ENCODE results near the gene UGDH.

The UGDH gene

DNA sequence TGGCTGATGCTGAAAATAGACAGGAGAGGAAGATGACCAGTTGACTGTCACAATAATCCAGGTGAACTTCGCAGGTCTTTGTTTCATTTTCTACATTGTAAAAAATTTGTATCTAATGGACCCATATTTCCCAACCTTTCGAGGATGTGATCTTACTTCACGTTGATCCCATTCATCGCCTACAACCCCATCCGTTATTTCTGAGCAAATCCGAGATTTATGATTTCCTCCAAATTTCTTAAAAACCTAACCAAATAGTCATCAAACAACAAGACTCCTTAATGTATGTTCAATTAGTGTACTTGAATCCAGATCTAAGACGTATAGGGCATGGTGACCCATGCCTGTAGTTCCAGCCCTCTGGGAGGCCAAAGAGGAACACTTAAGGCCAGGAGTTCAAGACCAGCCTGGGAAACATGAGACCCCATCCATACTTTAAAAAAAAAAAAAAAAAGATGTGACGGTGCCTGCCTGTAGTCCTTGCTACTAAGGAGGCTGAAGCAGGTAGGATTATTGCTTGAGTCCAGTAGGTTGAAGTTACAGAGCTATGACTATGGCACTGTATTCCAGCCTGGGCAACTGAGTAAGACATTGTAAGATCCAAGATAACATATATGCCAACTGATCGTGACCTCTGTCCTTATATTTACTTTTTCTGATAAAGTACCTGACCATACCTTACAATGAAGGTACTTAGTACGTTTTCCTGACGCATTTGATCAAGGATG, 74.2 kb downstream of the UGDH start:
- TF ChIP-seq ISL1 (CRISPR knock-in tag; IDR thresholded peaks at IDR 0.05): no peak
- no peak for TF ChIP-seq ZFP3 (CRISPR knock-in tag; IDR thresholded peaks at IDR 0.05)
- no peak for TF ChIP-seq ESRRG (CRISPR knock-in tag; IDR thresholded peaks at IDR 0.05)

DNA sequence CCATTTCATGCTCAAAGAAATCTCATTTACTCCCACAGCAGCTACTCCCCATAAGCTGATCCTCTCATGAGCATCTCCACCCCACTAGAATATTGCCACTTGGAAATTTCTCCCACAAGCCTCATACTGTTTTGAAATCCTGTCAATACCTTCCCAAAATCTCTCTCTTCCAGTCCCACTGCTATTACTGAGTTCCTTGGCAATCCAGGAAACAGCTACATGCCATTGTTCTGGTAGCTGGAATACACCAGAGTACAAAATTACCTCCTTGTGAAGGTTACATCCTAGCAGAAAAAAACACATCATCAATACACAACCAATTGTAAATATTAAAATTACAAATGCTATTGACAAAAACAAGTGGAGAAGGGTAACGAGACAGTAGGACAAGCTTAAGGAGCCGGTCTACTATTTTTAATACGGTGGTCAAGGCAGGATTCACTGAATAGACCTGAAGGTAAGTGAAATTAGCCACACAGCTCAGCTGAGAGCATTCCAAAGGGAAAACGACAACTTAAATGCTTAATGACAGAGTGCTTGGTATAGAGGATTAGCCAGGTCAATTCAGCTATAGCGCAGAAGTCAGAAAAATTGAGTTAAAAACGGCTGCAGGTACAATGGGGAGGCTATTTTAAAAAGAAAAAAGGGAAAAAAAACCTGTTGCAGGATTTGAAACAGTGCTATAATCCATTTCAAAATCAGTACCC, 74.9 kb downstream of the UGDH start:
- ATAC-seq: no peak
- TF ChIP-seq ESRRG (CRISPR knock-in tag; IDR thresholded peaks at IDR 0.05) (no peak), ZFP30 (CRISPR knock-in tag; IDR thresholded peaks at IDR 0.05) (no peak), ZFP3 (CRISPR knock-in tag; IDR thresholded peaks at IDR 0.05) (no peak), ZNF565 (CRISPR knock-in tag; conservative IDR thresholded peaks at IDR 0.05; ENCODE audit: low read depth) (no peak)
- TF ChIP-seq, protein P1, sequence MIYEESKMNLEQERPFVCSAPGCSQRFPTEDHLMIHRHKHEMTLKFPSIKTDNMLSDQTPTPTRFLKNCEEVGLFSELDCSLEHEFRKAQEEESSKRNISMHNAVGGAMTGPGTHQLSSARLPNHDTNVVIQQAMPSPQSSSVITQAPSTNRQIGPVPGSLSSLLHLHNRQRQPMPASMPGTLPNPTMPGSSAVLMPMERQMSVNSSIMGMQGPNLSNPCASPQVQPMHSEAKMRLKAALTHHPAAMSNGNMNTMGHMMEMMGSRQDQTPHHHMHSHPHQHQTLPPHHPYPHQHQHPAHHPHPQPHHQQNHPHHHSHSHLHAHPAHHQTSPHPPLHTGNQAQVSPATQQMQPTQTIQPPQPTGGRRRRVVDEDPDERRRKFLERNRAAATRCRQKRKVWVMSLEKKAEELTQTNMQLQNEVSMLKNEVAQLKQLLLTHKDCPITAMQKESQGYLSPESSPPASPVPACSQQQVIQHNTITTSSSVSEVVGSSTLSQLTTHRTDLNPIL (CRISPR knock-in tag; IDR thresholded peaks at IDR 0.05; ENCODE audit: low read depth): no peak

More for the DNA sequence above, 74.2 kb downstream of the UGDH start:
- no peak for ATAC-seq

DNA sequence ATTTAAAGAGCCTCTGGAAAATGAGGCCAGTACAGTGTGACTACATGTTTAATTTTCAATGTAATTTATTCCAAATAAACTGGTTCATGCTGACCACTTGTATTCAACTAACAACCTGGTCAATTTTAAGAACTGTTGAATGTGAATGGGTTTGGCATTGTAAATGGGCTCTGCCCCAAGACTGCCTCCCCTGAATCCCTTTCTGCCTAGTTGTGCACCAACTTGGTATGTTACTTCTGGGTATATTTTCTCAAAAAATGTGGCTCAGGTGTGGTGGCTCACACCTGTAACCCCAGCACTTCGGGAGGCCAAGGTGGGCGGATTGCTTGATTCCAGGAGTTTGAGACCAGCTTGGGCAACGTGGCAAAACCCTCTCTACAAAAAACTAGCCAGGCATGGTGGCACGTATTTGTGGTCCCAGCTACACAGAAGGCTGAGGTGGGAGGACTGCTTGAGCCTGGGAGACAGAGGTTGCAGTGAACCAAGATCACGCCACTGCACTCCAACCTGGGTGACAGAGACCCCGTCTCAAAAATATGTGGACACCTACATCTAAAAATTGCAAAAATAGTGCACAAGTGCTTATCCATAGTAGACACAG, 75.7 kb downstream of the UGDH start:
- ATAC-seq: peak; percentile 12; the same call in 2 of the 3 replicates
- TF ChIP-seq ARNTL (CRISPR knock-in tag; IDR thresholded peaks at IDR 0.05; ENCODE audit: borderline replicate concordance, low read depth): no peak
- TF ChIP-seq ZFP30 (CRISPR knock-in tag; IDR thresholded peaks at IDR 0.05): no peak
- no peak for TF ChIP-seq ESRRG (CRISPR knock-in tag; IDR thresholded peaks at IDR 0.05)
- no peak for TF ChIP-seq CSDC2 (CRISPR knock-in tag; IDR thresholded peaks at IDR 0.05)
- no peak for TF ChIP-seq BACH2 (CRISPR knock-in tag; IDR thresholded peaks at IDR 0.05; ENCODE audit: borderline replicate concordance)
- TF ChIP-seq, protein P2, sequence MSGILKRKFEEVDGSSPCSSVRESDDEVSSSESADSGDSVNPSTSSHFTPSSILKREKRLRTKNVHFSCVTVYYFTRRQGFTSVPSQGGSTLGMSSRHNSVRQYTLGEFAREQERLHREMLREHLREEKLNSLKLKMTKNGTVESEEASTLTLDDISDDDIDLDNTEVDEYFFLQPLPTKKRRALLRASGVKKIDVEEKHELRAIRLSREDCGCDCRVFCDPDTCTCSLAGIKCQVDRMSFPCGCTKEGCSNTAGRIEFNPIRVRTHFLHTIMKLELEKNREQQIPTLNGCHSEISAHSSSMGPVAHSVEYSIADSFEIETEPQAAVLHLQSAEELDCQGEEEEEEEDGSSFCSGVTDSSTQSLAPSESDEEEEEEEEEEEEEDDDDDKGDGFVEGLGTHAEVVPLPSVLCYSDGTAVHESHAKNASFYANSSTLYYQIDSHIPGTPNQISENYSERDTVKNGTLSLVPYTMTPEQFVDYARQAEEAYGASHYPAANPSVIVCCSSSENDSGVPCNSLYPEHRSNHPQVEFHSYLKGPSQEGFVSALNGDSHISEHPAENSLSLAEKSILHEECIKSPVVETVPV (CRISPR knock-in tag; IDR thresholded peaks at IDR 0.05): no peak
- TF ChIP-seq TCF4 (CRISPR knock-in tag; IDR thresholded peaks at IDR 0.05; ENCODE audit: borderline replicate concordance): no peak

DNA sequence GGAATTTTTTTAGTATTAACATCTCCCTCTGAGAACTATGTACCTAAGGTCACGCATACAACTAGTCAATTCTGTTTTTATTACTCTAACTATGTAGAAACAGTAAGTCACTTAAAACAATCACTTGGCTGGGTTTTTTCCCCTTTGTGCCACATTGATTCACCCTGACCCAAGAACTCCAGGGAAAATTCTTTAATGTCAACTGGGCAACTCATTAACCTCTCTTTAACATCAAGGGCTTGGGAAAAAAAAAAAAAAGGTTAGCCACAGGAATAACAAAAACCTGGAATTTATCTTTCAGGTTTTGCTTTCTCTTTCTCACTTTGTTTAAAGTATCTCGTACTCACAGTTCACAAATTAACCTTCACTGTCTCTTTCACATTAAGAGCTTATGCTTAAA, 76.6 kb downstream of the UGDH start:
- no peak for ATAC-seq
- TF ChIP-seq SNAI2 (CRISPR knock-in tag; IDR thresholded peaks at IDR 0.05): no peak
